NCI-H748 treated with DMSO at 0.1 percent for 48 hours (cell line): ENCODE data around the gene LENG8.
"Not testable (repeated sequence)": the region's sequence is repeated elsewhere in the genome, so short reads cannot be mapped to it uniquely, and the experiment has no call there.

Source experiments
- DNase-seq: peaks from one replicate; lab custom pipeline; 2025; lab: John Stamatoyannopoulos, UW

Gene LENG8

DNA sequence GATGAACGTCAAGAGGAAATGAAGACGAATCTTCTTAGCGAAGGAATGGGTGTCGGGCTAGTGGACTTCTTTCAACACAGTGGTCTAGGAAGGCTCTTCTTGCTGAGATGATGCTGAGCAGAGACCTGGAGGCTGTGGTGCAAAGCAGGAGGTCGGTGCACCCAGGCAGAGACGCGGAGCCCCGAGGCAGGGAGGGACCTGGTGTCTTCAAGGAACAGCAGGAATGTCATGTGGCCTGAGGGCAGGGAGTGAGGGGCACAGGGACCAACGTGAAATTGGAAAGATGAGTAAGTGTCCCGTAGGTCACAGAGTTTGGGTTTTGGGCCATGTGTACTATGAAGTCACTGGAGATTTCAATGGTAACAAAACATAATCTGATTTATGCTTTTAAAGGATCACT lies 35.5 kb downstream of the LENG8 start:
- no peak for DNase-seq

- no peak for DNase-seq
Measured at GRCh38 chr19:54485851-54486250, 36.9 kb downstream of the LENG8 start.

DNA sequence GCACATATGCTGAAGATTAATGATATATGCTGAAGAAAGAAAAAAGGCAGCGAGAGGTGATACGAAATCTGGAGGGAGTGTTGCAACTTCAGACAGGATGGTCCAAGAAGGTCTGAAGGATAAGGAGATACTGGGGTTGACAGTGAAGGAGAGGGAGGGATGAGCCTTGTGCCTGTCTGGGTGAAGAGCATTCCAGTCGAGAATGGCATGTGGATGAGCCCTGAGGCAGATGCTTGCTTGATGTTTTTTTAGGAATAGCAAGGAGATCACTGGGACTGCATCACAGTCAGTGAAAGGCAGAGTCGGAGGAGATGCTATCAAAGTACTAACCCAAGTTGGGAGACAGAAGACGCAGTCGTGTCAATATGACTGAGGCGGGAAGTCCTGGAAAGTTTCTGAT lies 40.3 kb downstream of the LENG8 start:
- DNase-seq, result no peak

- no peak for DNase-seq
Measured at GRCh38 chr19:54489766-54490165, 40.8 kb downstream of the LENG8 start.

GRCh38 chr19:54492568-54492967 lies 43.6 kb downstream of the LENG8 start:
- no peak for DNase-seq

DNA sequence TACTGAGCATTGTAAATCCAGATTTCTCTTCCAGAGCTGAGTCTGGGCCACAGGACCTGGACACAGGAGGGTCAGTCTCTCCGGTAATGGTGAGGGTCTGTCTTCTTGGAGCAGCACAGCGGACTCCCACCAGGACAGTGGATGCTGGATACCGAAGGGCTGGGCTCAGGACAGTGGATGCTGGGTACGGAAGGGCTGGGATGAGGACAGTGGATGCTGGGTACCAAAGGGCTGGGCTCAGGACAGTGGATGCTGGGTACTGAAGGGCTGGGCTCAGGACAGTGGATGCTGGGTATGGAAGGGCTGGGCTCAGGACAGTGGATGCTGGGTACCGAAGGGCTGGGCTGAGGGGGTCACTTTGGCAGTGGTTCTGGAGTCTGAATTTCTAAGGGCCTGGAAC lies 44.1 kb downstream of the LENG8 start:
- DNase-seq, result not testable (repeated sequence)

DNA sequence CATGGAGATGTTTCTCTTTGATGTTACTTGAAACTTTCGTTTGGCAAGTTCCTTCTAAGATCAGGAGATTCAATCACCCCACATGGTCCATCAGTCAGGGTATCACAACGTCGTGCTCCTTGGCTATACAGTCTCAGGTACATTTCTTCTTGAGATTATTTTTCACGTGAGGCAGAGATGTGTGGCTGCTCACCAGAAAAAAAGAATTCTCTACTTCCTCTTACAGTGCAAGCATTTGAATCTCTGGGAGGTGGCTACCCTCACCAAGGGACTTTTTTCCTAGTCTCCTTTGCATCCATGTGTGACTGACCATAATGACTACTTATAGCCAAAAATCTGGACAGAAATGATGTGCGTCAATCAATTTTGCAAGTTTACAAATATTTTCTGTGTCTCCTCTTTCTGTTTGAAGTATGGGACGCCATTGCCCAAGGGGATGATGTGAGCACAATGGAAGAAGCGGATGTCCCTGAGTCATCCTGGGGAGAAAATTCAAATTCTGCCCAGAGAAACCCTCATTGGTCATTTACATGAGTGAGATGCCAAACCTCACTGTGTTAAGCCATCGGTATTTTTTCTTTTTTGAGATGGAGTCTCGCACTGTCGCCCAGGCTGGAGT lies 45.1 kb downstream of the LENG8 start:
- no peak for DNase-seq

GRCh38 chr19:54495284-54495683 lies 46.3 kb downstream of the LENG8 start:
- DNase-seq, result not testable (repeated sequence)

DNA sequence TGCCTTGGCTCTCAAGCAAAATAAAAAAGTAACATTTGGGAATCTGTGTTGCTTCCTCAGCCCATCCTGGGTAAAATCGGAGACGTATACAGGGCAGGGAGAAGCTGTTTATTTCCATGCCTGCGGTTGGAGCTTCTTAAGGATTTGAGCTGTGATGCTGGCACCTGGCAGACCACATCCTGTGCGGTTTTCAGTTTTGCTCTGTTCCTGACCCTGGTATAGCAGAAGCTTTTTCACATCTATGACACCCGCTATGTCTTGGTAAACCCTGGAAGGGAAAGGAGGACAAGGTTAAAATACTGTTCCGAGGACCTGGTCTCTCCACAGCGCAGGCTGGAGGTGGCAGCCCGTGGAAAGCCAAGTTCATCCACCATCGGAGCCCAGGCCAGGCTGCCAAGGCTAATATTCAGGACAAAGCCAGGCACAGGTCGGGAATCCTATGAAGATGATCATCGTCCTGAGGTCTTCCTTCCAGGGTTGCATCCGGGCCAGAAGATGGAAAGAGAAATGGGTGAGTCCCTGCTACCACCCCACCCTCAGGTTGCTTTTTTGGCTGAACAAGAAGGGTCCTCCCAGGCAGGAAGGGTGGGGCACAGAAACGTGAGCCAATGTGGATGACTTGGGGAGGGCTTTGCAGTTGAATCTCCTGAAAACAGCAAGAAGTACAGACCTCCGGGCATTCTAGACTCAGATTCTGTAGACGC lies 48.9 kb downstream of the LENG8 start:
- not testable (repeated sequence) for DNase-seq

- not testable (repeated sequence) for DNase-seq
Measured at GRCh38 chr19:54498451-54498772, 49.4 kb downstream of the LENG8 start.

DNA sequence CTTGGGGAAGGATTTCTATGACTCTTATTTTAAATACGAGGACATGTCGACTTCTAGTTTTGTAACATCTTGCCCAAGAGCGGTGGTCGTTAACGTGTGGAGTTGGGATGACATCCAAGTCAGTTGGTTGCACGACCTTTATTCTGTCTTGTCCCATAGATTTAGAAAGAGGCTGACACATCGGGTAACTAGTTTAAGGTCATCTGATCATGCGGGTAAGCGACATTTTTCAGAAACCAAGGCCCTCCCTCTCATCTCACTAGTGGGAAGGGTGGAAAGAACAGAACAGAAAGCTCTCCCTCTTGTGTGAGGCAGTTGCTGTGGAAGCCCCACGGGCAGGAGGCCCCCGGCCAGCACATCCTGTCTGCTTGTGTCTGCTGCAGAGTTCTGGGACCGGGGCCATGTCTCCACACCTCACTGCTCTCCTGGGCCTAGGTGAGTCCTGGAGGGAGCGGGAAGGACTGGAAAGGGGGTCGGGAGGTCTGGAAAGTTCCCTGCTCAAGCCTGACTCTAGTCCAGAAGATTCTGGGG lies 53.6 kb downstream of the LENG8 start, which contains the start of gene LAIR2:
Gene LAIR2 (plus strand): TSS at position 314 of the 531 bp plus-strand sequence. CDS start 88 bp downstream, at position 402.
- no peak for DNase-seq

GRCh38 chr19:54505542-54505941 lies 56.5 kb downstream of the LENG8 start:
- DNase-seq, result not testable (repeated sequence)

GRCh38 chr19:54506079-54506478 lies 57.1 kb downstream of the LENG8 start:
- DNase-seq, result no peak

GRCh38 chr19:54507038-54507717 lies 58.2 kb downstream of the LENG8 start:
- DNase-seq, result not testable (repeated sequence)

DNA sequence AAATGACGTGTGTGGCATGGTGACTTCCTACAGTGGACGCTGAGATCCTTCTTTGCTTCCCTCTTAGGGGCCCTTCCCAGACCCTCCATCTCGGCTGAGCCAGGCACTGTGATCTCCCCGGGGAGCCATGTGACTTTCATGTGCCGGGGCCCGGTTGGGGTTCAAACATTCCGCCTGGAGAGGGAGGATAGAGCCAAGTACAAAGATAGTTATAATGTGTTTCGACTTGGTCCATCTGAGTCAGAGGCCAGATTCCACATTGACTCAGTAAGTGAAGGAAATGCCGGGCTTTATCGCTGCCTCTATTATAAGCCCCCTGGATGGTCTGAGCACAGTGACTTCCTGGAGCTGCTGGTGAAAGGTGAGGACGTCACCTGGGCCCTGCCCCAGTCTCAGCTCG lies 58.8 kb downstream of the LENG8 start:
- DNase-seq, result no peak

DNA sequence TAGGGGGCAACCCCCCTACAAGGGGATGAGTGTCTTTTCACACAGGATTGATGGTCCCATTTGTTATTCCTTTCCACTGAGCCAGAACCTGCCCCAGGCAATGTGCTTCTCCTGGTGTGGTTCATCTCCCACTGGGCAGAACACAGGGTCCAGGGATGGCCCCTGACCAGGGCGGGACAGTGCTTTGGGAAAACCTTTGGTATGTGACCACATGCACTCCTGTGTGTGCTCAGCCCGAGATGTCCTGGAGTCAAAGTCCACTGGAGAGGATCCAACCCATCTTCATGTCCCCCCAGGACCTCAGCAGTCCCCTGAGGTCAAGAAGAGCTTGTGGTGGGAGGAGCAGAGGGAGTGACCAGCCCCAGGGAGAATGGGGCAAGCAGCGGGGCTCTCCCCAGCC lies 59.5 kb downstream of the LENG8 start:
- DNase-seq, result not testable (repeated sequence)

DNA sequence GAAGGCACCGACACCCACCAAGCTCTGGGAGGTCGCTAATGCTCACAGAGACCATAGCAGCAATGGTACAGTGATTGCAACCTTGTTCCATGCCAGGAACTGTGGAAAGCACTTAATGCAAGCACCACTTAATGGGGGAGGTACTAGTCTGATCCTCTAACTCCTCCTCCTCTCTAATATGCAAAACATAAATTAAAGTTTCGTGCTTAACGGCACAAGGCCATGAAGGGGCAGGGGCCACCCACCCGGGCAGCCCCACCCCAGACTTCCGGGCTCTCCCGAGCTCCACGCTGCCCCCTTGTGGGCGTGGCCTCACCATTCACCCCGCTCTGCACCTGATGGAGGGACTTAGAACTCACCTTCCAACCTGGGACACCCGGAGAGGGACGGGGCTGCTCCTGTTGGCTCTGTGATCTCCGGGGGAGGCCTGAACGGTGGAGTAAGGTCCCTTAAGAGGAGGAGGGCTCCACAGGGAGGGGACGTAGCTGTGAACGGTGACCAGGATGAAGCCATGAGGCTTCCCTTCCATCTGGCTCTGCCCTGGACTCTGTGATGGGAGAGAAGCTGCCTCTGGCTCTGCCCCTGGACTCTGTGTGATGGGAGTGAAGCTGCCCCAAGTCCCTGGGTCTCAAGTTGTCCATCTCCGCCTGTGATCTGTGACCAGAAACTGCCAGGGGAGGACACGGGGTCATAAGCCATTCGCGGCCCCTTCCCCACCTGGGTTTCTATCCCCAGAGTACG lies 60.4 kb downstream of the LENG8 start:
- DNase-seq, result not testable (repeated sequence)
